CD4-positive, CD25-positive, alpha-beta regulatory T cell (primary cell): Measurements from ENCODE around the gene SHROOM3. TPM values are rescaled to one million over a fixed set of nuclear protein-coding genes. Genes with fewer than 3 reads are reported as not detected.

Source experiments
- ATAC-seq, 2 donors: fragments of 150-1000 bp; cut with Tn5 transposase; one replicate each; pipeline ENCODE4 v1.10.0; 2021; ENCODE audit warnings: low read depth in 2 of 2, moderate number of reproducible peaks in 2 of 2, moderate library complexity in 1 of 2
- DNase-seq, 3 donors: peaks; one replicate each; pipeline versions ENCODE4 v3.0.0 to v3.0.0-alpha.2; 2012 to 2022; ENCODE audit warnings: mixed read lengths in 1 of 3
- H3K27ac ChIP-seq: one replicate; pipeline ENCODE4 v1.7.0; 2013; ENCODE audit warnings: mild to moderate bottlenecking, low read length; ENCODE audit not compliant: insufficient read depth, poor library complexity, severe bottlenecking
- H3K27me3 ChIP-seq: one replicate; pipeline ENCODE4 v1.7.0; 2013; ENCODE audit warnings: low read length; ENCODE audit not compliant: control insufficient read depth, insufficient read depth
- H3K36me3 ChIP-seq: one replicate; pipeline ENCODE4 v1.7.0; 2013; ENCODE audit warnings: mild to moderate bottlenecking, low read length, moderate library complexity; ENCODE audit not compliant: control insufficient read depth, insufficient read depth
- H3K4me1 ChIP-seq: 2 replicates; pipeline ENCODE4 v1.7.0; 2013; ENCODE audit warnings: mild to moderate bottlenecking, low read length; ENCODE audit not compliant: insufficient read depth, control insufficient read depth, poor library complexity, severe bottlenecking
- H3K4me3 ChIP-seq: one replicate; pipeline ENCODE4 v1.7.0; 2013; ENCODE audit warnings: low read depth, mild to moderate bottlenecking, low read length, moderate library complexity
- H3K9me3 ChIP-seq, 2 experiments: 1 replicate in 1 of 2; 2 replicates in 1 of 2; pipeline ENCODE4 v1.7.0; 2013; ENCODE audit warnings: low read length in 2 of 2, mild to moderate bottlenecking in 1 of 2, moderate library complexity in 1 of 2; ENCODE audit not compliant: control insufficient read depth in 2 of 2
- H3K27ac Mint-ChIP-seq, 3 donors: one replicate each; pipeline ENCODE4 v1.8.0; 2020 to 2022; ENCODE audit warnings: mild to moderate bottlenecking in 3 of 3, mixed read lengths in 3 of 3, moderate library complexity in 2 of 3
- H3K27me3 Mint-ChIP-seq: one replicate; pipeline ENCODE4 v1.8.0; 2022; ENCODE audit warnings: mild to moderate bottlenecking, mixed read lengths
- H3K36me3 Mint-ChIP-seq: one replicate; pipeline ENCODE4 v1.8.0; 2020; ENCODE audit warnings: mixed read lengths
- H3K4me1 Mint-ChIP-seq, 4 donors: one replicate each; pipeline ENCODE4 v1.8.0; 2020 to 2022; ENCODE audit warnings: mixed read lengths in 4 of 4, mild to moderate bottlenecking in 1 of 4
- H3K4me3 Mint-ChIP-seq, 4 donors: one replicate each; pipeline ENCODE4 v1.8.0; 2020 to 2022; ENCODE audit warnings: mild to moderate bottlenecking in 4 of 4, mixed read lengths in 4 of 4, moderate library complexity in 3 of 4
- H3K9me3 Mint-ChIP-seq, 7 donors: one replicate each; pipeline ENCODE4 v1.8.0; 2020 to 2022; ENCODE audit warnings: mixed read lengths in 7 of 7, mild to moderate bottlenecking in 3 of 7, moderate library complexity in 2 of 7
- polyA plus RNA-seq, 4 donors: library from polyadenylated mRNA; unstranded; fragments of 300-500 nt; fragmentation: Illumina TruSeq; gene quantifications; one replicate each; pipeline ENCODE4 v1.2.3, GENCODE V29; 2021
- total RNA-seq: library from RNA; stranded (reverse); gene quantifications from one replicate; pipeline ENCODE4 v1.2.3, GENCODE V29; 2022

SHROOM3 gene
- total and polyA plus RNA-seq, 5 donors from 2014 or later: not detected

- peaks cover 17% of the 10 kb centered on the region for H3K27me3 ChIP-seq
- no peaks in the 10 kb centered on the region for H3K9me3 ChIP-seq
- no peak overlapping the region for H3K27ac ChIP-seq
- no peaks in the 10 kb centered on the region for H3K36me3 Mint-ChIP-seq
- H3K27me3 Mint-ChIP-seq: peaks cover 37% of the 10 kb centered on the region
- no peak overlapping the region for H3K4me3 Mint-ChIP-seq
- peaks cover 0 to 2% (median 0%) of the 10 kb centered on the region in 7 donors for H3K9me3 Mint-ChIP-seq
- H3K4me1 ChIP-seq: no peaks in the 10 kb centered on the region
- DNase-seq (no peak), ATAC-seq (no peak)
- H3K27ac Mint-ChIP-seq: no peak overlapping the region
- H3K4me1 Mint-ChIP-seq: peaks cover 0 to 2% (median 0%) of the 10 kb centered on the region in 4 donors
- H3K4me3 ChIP-seq: no peak overlapping the region
- H3K36me3 ChIP-seq: no peaks in the 10 kb centered on the region
Observed at GRCh38 chr4:76757418-76757939, 322.4 kb downstream of the SHROOM3 start.

- Histone ChIP-seq H3K4me3 (no peak overlapping the region), H3K27me3 (peaks cover 17% of the 10 kb centered on the region), H3K27ac (no peak overlapping the region), H3K36me3 (no peaks in the 10 kb centered on the region), H3K9me3 (no peaks in the 10 kb centered on the region), H3K4me1 (no peaks in the 10 kb centered on the region)
- DNase-seq (peak in 1 of 3 donors; percentile 15), ATAC-seq (no peak)
- Mint-ChIP-seq H3K36me3 (no peaks in the 10 kb centered on the region), H3K27me3 (peaks cover 41% of the 10 kb centered on the region), H3K9me3 (peaks cover 0 to 2% (median 0%) of the 10 kb centered on the region in 7 donors), H3K4me1 (peaks cover 0 to 2% (median 0%) of the 10 kb centered on the region in 4 donors), H3K4me3 (no peak overlapping the region), H3K27ac (no peak overlapping the region)
Observed at GRCh38 chr4:76758290-76758882, 323.4 kb downstream of the SHROOM3 start.

GRCh38 chr4:76758996-76759395, 324.0 kb downstream of the SHROOM3 start:
- H3K36me3 Mint-ChIP-seq: no peaks in the 10 kb centered on the region
- DNase-seq (no peak), ATAC-seq (no peak)
- Histone ChIP-seq H3K9me3 (no peaks in the 10 kb centered on the region), H3K27ac (no peak overlapping the region), H3K4me1 (no peaks in the 10 kb centered on the region), H3K27me3 (peaks cover 17% of the 10 kb centered on the region), H3K4me3 (no peak overlapping the region), H3K36me3 (no peaks in the 10 kb centered on the region)
- peaks cover 41% of the 10 kb centered on the region for H3K27me3 Mint-ChIP-seq
- no peak overlapping the region for H3K27ac Mint-ChIP-seq
- H3K9me3 Mint-ChIP-seq: peaks cover 0 to 2% (median 0%) of the 10 kb centered on the region in 7 donors
- no peak overlapping the region for H3K4me3 Mint-ChIP-seq
- peaks cover 0 to 2% (median 0%) of the 10 kb centered on the region in 4 donors for H3K4me1 Mint-ChIP-seq

GRCh38 chr4:76760193-76760592, 325.2 kb downstream of the SHROOM3 start:
- no peak overlapping the region for H3K27ac Mint-ChIP-seq
- H3K27ac ChIP-seq: no peak overlapping the region

GRCh38 chr4:76762137-76763130, 327.4 kb downstream of the SHROOM3 start:
- Histone ChIP-seq H3K4me3 (no peak overlapping the region), H3K4me1 (no peaks in the 10 kb centered on the region), H3K36me3 (no peaks in the 10 kb centered on the region), H3K27me3 (peaks cover 14% of the 10 kb centered on the region), H3K9me3 (no peaks in the 10 kb centered on the region), H3K27ac (no peak overlapping the region)
- Mint-ChIP-seq H3K4me1 (peaks cover 0 to 15% (median 3%) of the 10 kb centered on the region in 4 donors), H3K27ac (no peak overlapping the region), H3K9me3 (peaks cover 0 to 2% (median 0%) of the 10 kb centered on the region in 7 donors), H3K4me3 (no peak overlapping the region), H3K36me3 (no peaks in the 10 kb centered on the region), H3K27me3 (peaks cover 38% of the 10 kb centered on the region)
- DNase-seq: no peak
- no peak for ATAC-seq

More at GRCh38 chr4:76760193-76760592, 325.2 kb downstream of the SHROOM3 start:
- H3K36me3 Mint-ChIP-seq: no peaks in the 10 kb centered on the region
- Histone ChIP-seq H3K4me3 (no peak overlapping the region), H3K4me1 (no peaks in the 10 kb centered on the region), H3K36me3 (no peaks in the 10 kb centered on the region), H3K9me3 (no peaks in the 10 kb centered on the region), H3K27me3 (peaks cover 17% of the 10 kb centered on the region)
- H3K27me3 Mint-ChIP-seq: peaks cover 44% of the 10 kb centered on the region
- peaks cover 0 to 2% (median 0%) of the 10 kb centered on the region in 7 donors for H3K9me3 Mint-ChIP-seq
- H3K4me3 Mint-ChIP-seq: no peak overlapping the region
- H3K4me1 Mint-ChIP-seq: peaks cover 0 to 6% (median 1%) of the 10 kb centered on the region in 4 donors
- DNase-seq: no peak
- no peak for ATAC-seq

- Mint-ChIP-seq H3K4me3 (no peak overlapping the region), H3K4me1 (peaks cover 0 to 15% (median 1%) of the 10 kb centered on the region in 4 donors), H3K27ac (no peak overlapping the region), H3K9me3 (peaks cover 0 to 2% (median 0%) of the 10 kb centered on the region in 7 donors), H3K36me3 (no peaks in the 10 kb centered on the region), H3K27me3 (peaks cover 37% of the 10 kb centered on the region)
- H3K9me3 ChIP-seq: no peaks in the 10 kb centered on the region
- no peaks in the 10 kb centered on the region for H3K36me3 ChIP-seq
- ATAC-seq (no peak), DNase-seq (no peak)
- no peaks in the 10 kb centered on the region for H3K4me1 ChIP-seq
- no peak overlapping the region for H3K27ac ChIP-seq
- peaks cover 14% of the 10 kb centered on the region for H3K27me3 ChIP-seq
- H3K4me3 ChIP-seq: no peak overlapping the region
Observed at GRCh38 chr4:76764251-76764650, 329.2 kb downstream of the SHROOM3 start.

GRCh38 chr4:76765473-76766183, 330.6 kb downstream of the SHROOM3 start:
- ATAC-seq (no peak), DNase-seq (peak in 1 of 3 donors; percentile 7)
- H3K9me3 Mint-ChIP-seq: peaks cover 0 to 2% (median 0%) of the 10 kb centered on the region in 7 donors
- no peak overlapping the region for H3K4me3 ChIP-seq
- H3K36me3 ChIP-seq: no peaks in the 10 kb centered on the region
- H3K27ac Mint-ChIP-seq: no peak overlapping the region
- no peak overlapping the region for H3K4me3 Mint-ChIP-seq
- no peaks in the 10 kb centered on the region for H3K4me1 ChIP-seq
- H3K27me3 Mint-ChIP-seq: peaks cover 23% of the 10 kb centered on the region
- no peak overlapping the region for H3K27ac ChIP-seq
- peaks cover 9% of the 10 kb centered on the region for H3K27me3 ChIP-seq
- H3K4me1 Mint-ChIP-seq: peaks cover 0 to 15% (median 1%) of the 10 kb centered on the region in 4 donors
- H3K36me3 Mint-ChIP-seq: no peaks in the 10 kb centered on the region
- no peaks in the 10 kb centered on the region for H3K9me3 ChIP-seq
